GM21717 (cell line): ENCODE measurements around the gene RMP24.

Experiments used
- ATAC-seq: cut with Tn5 transposase; IDR thresholded peaks from one replicate; pipeline ENCODE4 v1.9.1; 2021; ENCODE audit warnings: mild to moderate bottlenecking, moderate library complexity; ENCODE audit not compliant: unreplicated experiment

RMP24 gene

GRCh38 chr18:36025025-36025424, 52.5 kb downstream of the RMP24 start:
- ATAC-seq: no peak

GRCh38 chr18:36028859-36029258, 56.4 kb downstream of the RMP24 start:
- ATAC-seq: no peak
